ENCODE measurements around the gene EXOC7. TPM values are rescaled to one million over a fixed set of nuclear protein-coding genes. Genes with fewer than 3 reads are reported as not detected.
A peak's percentile ranks its signal among the peaks of the same experiment; 100 is the strongest.

Gene EXOC7
- total RNA-seq, 1 experiment from 2014 or later: 32.4 TPM

DNA sequence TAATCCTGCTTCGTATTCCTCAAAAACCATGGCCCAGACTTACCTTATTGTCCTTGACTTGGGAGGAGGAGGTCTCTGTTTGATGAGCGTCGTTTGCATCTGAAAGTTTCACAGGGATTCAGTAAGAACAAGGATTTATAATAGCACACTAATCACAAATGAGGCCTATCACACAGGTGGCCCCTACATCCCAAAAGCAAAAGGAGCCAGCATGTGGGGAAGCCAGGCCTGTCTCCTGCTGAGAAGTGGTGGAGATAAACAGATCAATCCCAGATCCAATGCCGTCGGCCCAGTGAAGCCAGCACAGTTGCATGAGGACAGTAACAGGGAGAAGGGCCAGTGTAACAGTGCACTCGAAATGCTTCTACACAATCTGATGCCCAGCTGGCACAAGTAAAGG, 63.2 kb downstream of the EXOC7 start:
- no peak for DNase-seq (ENCODE audit: low read depth)

- peak; percentile 37 for DNase-seq (ENCODE audit: low read depth)
Observed at GRCh38 chr17:76039121-76039520, 64.5 kb downstream of the EXOC7 start.

GRCh38 chr17:76038050-76038449, 65.5 kb downstream of the EXOC7 start:
- DNase-seq (ENCODE audit: low read depth): peak; percentile 64

- DNase-seq (ENCODE audit: low read depth): no peak
Observed at GRCh38 chr17:76036497-76037261, 66.9 kb downstream of the EXOC7 start.

DNA sequence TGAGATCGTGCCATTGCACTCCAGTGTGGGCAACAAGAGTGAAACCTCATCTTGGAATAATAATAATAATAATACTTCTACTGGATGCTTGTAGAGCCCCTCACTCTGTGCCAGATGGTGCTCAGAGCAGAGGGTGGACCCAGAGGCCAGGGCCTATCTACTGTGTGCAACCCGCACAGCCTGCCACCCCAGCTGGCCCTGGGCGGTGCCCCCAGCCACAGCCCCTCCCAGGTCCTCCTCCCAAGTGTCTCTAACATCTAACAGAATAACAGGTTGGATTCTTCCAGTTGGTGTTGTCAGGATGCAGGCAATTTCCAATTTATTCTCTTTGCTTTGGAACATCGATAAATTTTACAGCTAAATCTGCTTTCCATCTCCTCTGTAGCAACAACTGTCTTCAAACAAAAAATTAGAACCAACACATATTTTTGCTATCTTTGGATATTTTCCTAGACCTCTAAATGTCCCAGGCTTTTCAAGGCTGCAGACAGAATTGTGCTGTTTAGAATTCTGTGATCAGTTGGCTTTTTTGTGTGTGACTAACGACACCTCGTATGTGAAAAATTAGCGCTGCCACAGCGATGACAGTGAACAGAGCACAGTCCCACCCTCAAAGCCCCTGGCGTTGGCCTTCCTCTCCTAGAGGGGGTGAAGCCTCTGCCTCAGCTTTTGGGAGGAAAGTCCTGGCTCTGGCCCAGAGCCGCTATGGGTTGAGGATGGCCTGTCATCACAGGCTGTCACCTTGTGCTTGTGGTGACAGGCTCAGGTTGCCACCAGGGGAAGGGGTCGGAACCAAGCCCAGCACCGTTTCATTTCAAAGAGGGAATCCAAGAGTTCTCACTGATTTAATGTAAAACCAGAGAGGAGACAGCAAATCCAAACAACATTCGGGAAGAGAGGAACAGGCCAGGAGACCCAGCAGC, 68.9 kb downstream of the EXOC7 start:
- no peak for DNase-seq (ENCODE audit: low read depth)

- DNase-seq (ENCODE audit: low read depth): no peak
Observed at GRCh38 chr17:76033139-76033538, 70.4 kb downstream of the EXOC7 start.

DNA sequence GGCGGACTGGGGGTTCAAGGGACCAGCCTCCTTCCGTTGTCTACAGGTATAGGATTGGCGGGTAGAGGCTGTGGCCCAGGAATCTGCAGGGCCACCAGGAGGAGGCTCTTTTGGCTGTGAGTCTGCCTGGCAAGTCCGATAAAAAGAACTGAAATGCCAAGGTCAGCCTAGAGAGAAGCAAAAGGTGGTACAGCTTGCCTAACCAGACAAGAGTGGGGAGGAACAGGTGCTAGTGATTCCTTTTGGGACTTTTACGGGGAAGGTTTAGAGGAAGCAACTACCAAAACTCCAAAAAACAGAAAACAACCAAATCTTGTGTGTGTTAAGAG, 70.8 kb downstream of the EXOC7 start:
- no peak for DNase-seq (ENCODE audit: low read depth)

DNA sequence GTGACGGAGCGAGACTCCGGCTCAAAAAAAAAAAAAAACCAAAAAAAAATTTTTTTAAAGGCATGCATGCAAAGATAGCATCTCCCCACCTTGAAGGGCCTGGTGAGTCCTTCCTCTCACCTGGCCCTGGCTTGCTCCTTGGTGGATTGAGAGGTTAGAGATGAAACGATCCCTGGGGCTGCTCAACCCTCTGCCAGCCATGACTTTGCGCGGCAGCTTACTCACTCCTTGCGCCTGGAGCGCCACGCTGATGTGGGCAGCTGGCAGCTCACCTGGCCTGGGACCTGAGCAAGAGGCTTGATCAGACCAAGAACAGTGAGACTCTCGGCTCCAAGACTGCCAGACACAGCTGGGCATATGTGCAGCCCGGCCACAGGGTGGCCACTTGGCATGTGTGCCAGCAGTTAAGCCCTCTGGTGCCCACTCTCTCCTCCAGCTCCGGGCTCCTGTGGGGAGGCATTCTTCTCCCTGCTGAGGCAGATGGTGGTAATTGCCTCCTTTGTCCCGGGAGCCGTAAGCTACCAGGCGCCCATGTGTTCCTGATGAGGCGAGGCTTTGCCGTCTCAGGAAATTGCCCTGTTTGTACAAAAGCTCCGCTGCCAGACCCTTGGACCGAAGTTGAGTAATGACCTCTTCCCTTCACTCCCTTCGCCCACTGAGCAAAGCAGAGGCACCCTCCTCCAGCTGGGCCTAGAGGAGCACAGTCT, 71.4 kb downstream of the EXOC7 start:
- DNase-seq (ENCODE audit: low read depth): no peak

Other genes with a start within 250 kb of the EXOC7 start
- 21.9 and 24.9 TPM in 2 replicates for gene WBP2, start 248.5 kb downstream of the EXOC7 start, total RNA-seq (2014; rRNA removed; shearing (Covaris generic))
- gene TRIM47, start 225.2 kb downstream of the EXOC7 start, total RNA-seq (2014; rRNA removed; shearing (Covaris generic)): 13.6 and 15.9 TPM in 2 replicates
- 8.5 and 14.4 TPM in 2 replicates for gene TRIM65, start 206.8 kb downstream of the EXOC7 start, total RNA-seq (2014; rRNA removed; shearing (Covaris generic))
- gene MRPL38, start 198.9 kb downstream of the EXOC7 start, total RNA-seq (2014; rRNA removed; shearing (Covaris generic)): 25.4 and 36.3 TPM in 2 replicates
- gene FBF1, start 162.7 kb downstream of the EXOC7 start, total RNA-seq (2014; rRNA removed; shearing (Covaris generic)): 6.0 and 8.0 TPM in 2 replicates
- gene ACOX1, start 124.6 kb downstream of the EXOC7 start, total RNA-seq (2014; rRNA removed; shearing (Covaris generic)): 21.4 TPM in 2 replicates
- 12.6 and 16.5 TPM in 2 replicates for gene TEN1, start 124.5 kb downstream of the EXOC7 start, total RNA-seq (2014; rRNA removed; shearing (Covaris generic))
- 1.4 and 2.2 TPM in 2 replicates for gene CDK3, start 102.9 kb downstream of the EXOC7 start, total RNA-seq (2014; rRNA removed; shearing (Covaris generic))
- not detected in 2 replicates for gene EVPL, start 76.5 kb downstream of the EXOC7 start, total RNA-seq (2014; rRNA removed; shearing (Covaris generic))
- gene SRP68, start 31.3 kb downstream of the EXOC7 start, total RNA-seq (2014; rRNA removed; shearing (Covaris generic)): 16.3 and 21.1 TPM in 2 replicates
- not detected in 2 replicates for gene GALR2, start 29.0 kb downstream of the EXOC7 start, total RNA-seq (2014; rRNA removed; shearing (Covaris generic))
- not detected in 2 replicates for gene ZACN, start 24.6 kb downstream of the EXOC7 start, total RNA-seq (2014; rRNA removed; shearing (Covaris generic))
- not detected in 2 replicates for gene FOXJ1, start 37.5 kb upstream of the EXOC7 start, total RNA-seq (2014; rRNA removed; shearing (Covaris generic))
- gene RNF157, start 136.7 kb upstream of the EXOC7 start, total RNA-seq (2014; rRNA removed; shearing (Covaris generic)): 3.5 and 5.8 TPM in 2 replicates
- 20.5 and 22.0 TPM in 2 replicates for gene UBALD2, start 161.6 kb upstream of the EXOC7 start, total RNA-seq (2014; rRNA removed; shearing (Covaris generic))
- 0.48 and 0.59 TPM in 2 replicates for gene QRICH2, start 204.5 kb upstream of the EXOC7 start, total RNA-seq (2014; rRNA removed; shearing (Covaris generic))